ENCODE measurements around the gene TOR1AIP2. TPM values are rescaled to one million over a fixed set of nuclear protein-coding genes. Genes with fewer than 3 reads are reported as not detected.

Gene TOR1AIP2
- polyA plus RNA-seq, 2 of the 4 experiments (the other 2 are of a cell fraction), result 17.1 to 35.0 TPM

DNA sequence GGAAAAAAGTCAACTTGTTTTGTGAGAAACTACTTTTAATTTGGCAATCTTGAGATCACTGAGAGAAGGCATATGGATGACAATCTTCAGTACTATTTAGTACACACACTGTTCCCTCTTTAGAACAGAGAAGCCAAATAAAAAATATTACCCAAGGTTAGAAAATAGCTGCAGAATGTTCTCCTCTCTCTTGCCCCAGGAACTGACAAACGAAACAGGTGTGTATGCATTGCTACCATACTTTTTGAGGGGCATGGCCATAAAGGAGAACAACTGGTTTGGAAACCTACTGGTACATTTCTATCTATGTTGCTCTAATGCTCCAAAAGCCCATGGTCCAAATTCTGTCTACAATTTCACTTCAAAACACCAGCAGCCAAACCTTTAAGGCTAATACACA, 5.7 kb downstream of the TOR1AIP2 start (continued):
- TF ChIP-seq, protein P1, sequence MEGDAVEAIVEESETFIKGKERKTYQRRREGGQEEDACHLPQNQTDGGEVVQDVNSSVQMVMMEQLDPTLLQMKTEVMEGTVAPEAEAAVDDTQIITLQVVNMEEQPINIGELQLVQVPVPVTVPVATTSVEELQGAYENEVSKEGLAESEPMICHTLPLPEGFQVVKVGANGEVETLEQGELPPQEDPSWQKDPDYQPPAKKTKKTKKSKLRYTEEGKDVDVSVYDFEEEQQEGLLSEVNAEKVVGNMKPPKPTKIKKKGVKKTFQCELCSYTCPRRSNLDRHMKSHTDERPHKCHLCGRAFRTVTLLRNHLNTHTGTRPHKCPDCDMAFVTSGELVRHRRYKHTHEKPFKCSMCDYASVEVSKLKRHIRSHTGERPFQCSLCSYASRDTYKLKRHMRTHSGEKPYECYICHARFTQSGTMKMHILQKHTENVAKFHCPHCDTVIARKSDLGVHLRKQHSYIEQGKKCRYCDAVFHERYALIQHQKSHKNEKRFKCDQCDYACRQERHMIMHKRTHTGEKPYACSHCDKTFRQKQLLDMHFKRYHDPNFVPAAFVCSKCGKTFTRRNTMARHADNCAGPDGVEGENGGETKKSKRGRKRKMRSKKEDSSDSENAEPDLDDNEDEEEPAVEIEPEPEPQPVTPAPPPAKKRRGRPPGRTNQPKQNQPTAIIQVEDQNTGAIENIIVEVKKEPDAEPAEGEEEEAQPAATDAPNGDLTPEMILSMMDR (IDR thresholded peaks at IDR 0.05), result no peak
- no peak for TF ChIP-seq POLR2A (IDR thresholded peaks at IDR 0.05; ENCODE audit: low read length)
- no peak for TF ChIP-seq MAFK (IDR thresholded peaks at IDR 0.05; ENCODE audit: partially characterized antibody)
- no peak for TF ChIP-seq SMC3 (IDR thresholded peaks at IDR 0.05)
- TF ChIP-seq PHF8 (IDR thresholded peaks at IDR 0.05; ENCODE audit: borderline replicate concordance, low read depth), result no peak

- FAIRE-seq, result no peak
- H3K9me3 ChIP-seq, result no peaks in the 10 kb centered on the region
- no peak overlapping the region for H3K27ac ChIP-seq
- no peak for TF ChIP-seq ZSCAN20 (CRISPR knock-in tag; IDR thresholded peaks at IDR 0.05)
- no peak for TF ChIP-seq KDM1A (IDR thresholded peaks at IDR 0.05; ENCODE audit: low read depth)
- TF ChIP-seq POLR2A (IDR thresholded peaks at IDR 0.05; ENCODE audit: low read length), result no peak
- TF ChIP-seq RFX5 (IDR thresholded peaks at IDR 0.05), result no peak
- TF ChIP-seq SREBF2 (IDR thresholded peaks at IDR 0.05), result no peak
- no peak for TF ChIP-seq CHD4 (IDR thresholded peaks at IDR 0.05; ENCODE audit: borderline replicate concordance)
- TF ChIP-seq MYC (IDR thresholded peaks at IDR 0.05; ENCODE audit: borderline replicate concordance, low read length), result no peak
- TF ChIP-seq RAD21 (conservative IDR thresholded peaks at IDR 0.05 in 1 of 2, IDR thresholded peaks at IDR 0.05 in 1 of 2), result no peak
- no peak for TF ChIP-seq CBX8 (IDR thresholded peaks at IDR 0.05)
- TF ChIP-seq NR3C1 (IDR thresholded peaks at IDR 0.05), result no peak
- TF ChIP-seq RNF2 (IDR thresholded peaks at IDR 0.05; ENCODE audit: borderline replicate concordance, low read depth), result no peak
- no peak for TF ChIP-seq HOXB13 (CRISPR knock-in tag; IDR thresholded peaks at IDR 0.05; ENCODE audit: low read depth)
- no peak for TF ChIP-seq PHF8 (IDR thresholded peaks at IDR 0.05; ENCODE audit: borderline replicate concordance, low read depth)
- DNase-seq (ENCODE audit: low read depth in 1 of 2, low spot score in 1 of 2), result no peak
- WGBS (ENCODE audit: missing lambda C conversion rate), result 85% methylated on average over 1 of the region's 1 CpG
- no peak overlapping the region for H3K4me2 ChIP-seq
- ChIA-PET POLR2A (no interaction called here), CTCF (interaction anchor here (0.6 to 0.7 kb wide), 2 partner anchors 300 to 308 kb away, joined by 3 read pairs; no protein-coding TSS in a partner anchor)
- no peak for ATAC-seq
- no peak overlapping the region for H3K4me3 ChIP-seq
- H3K4me1 ChIP-seq, result peaks cover 28% of the 10 kb centered on the region
Observed at GRCh38 chr1:179870870-179871269, 6.7 kb downstream of the TOR1AIP2 start.

DNA sequence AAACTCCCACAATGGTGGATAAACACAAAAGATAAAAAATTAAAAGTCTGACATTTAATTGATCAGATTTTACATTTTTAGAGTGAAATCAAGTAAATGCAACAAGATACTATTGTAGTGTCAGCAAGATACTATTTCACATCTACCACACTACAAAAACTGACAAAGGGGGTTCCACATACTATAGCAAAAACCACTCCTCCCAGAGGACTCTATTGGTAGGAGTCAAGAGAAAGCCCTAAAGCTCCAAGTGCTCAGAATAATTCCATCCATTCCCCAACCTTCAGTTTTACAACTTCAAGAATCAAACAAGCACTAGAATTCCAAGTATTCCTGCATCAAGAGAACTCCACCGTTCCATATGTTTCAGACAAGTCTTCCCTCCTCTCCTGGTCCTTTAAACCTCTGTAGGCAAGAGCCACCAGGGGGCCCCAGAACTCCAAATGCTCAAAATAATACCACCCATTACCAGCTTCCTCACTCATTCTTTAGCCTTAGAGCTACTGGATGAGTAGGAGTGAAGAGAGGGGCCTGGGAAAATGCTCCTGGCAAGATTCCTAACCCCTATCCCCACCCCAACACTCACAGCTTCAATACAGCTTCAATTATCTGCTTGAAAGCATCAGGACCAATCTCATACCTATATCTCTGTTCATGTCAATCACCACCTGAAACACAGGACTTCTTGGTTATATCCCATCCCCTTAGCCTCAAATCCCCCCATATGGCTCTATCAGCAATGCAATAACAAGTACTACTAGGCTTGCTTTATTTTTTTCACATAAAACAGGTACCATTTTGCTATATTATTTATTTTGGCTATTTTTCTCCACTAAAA, 9.9 kb downstream of the TOR1AIP2 start:
- FAIRE-seq (no peak), DNase-seq (ENCODE audit: low read depth in 1 of 2, low spot score in 1 of 2) (peak; percentile 54 to 64), ATAC-seq (peak; percentile 96 to 98)
- peak; percentile 70 for TF ChIP-seq SMC3 (IDR thresholded peaks at IDR 0.05)
- TF ChIP-seq RAD21 (conservative IDR thresholded peaks at IDR 0.05 in 1 of 2, IDR thresholded peaks at IDR 0.05 in 1 of 2), result peak; percentile 75
- TF ChIP-seq EHMT2 (IDR thresholded peaks at IDR 0.05; ENCODE audit: low read depth), result no peak
- TF ChIP-seq PBX3 (IDR thresholded peaks at IDR 0.05), result no peak
- TF ChIP-seq CBX8 (IDR thresholded peaks at IDR 0.05), result no peak
- TF ChIP-seq, protein P2, sequence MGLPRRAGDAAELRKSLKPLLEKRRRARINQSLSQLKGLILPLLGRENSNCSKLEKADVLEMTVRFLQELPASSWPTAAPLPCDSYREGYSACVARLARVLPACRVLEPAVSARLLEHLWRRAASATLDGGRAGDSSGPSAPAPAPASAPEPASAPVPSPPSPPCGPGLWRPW (IDR thresholded peaks at IDR 0.05), result no peak
- no peak for TF ChIP-seq NR3C1 (IDR thresholded peaks at IDR 0.05)
- TF ChIP-seq EP300 (IDR thresholded peaks at IDR 0.05), result no peak
- no peak for TF ChIP-seq ZSCAN20 (CRISPR knock-in tag; IDR thresholded peaks at IDR 0.05)
- TF ChIP-seq, protein P1 (IDR thresholded peaks at IDR 0.05), result peak; percentile 81
- no peak for TF ChIP-seq FOSL2 (IDR thresholded peaks at IDR 0.05)
- no peak for TF ChIP-seq FOSL2 (CRISPR knock-in tag; IDR thresholded peaks at IDR 0.05)
- no peak for TF ChIP-seq PHF8 (IDR thresholded peaks at IDR 0.05; ENCODE audit: borderline replicate concordance, low read depth)
- Histone ChIP-seq H3K4me2 (no peak overlapping the region), H3K4me1 (no peaks in the 10 kb centered on the region), H3K27ac (no peak overlapping the region), H3K4me3 (no peak overlapping the region), H3K9me3 (no peaks in the 10 kb centered on the region)
- ChIA-PET CTCF (interaction anchor here (0.6 to 6.5 kb wide), 31 partner anchors 9 to 944 kb away, joined by 3 to 92 read pairs (median 3); no protein-coding TSS in a partner anchor), POLR2A (no interaction called here)
- 10% methylated on average over 1 of the region's 1 CpG for WGBS (ENCODE audit: missing lambda C conversion rate)

Measured in A549 (cell line).